GM10266 (cell line): ENCODE results near the gene CACYBP.

ENCODE experiments used
- DNase-seq: peaks from one replicate; pipeline ENCODE4 v3.0.0; 2012; ENCODE audit errors: extremely low spot score
- CTCF ChIP-seq: IDR thresholded peaks from 2 replicates; pipeline ENCODE4 v1.5.1; 2012; ENCODE audit warnings: mild to moderate bottlenecking, low read depth; ENCODE audit not compliant: control insufficient read depth, insufficient read depth; ENCODE audit errors: missing control alignments

Gene CACYBP

GRCh38 chr1:174999936-175000696 lies at the start of gene CACYBP:
Gene CACYBP (plus strand): TSS chr1:174999947. CDS start chr1:175000181, 234 bp downstream.
- peak; percentile 17 for DNase-seq
- no peak for TF ChIP-seq CTCF

GRCh38 chr1:174953285-174954072 lies 46.3 kb upstream of the CACYBP start:
- no peak for TF ChIP-seq CTCF
- peak; percentile 17 for DNase-seq

GRCh38 chr1:174954073-174954460 lies 45.7 kb upstream of the CACYBP start:
- no peak for TF ChIP-seq CTCF
- no peak for DNase-seq

GRCh38 chr1:174954671-174955669 lies 44.8 kb upstream of the CACYBP start:
- TF ChIP-seq CTCF = no peak
- DNase-seq = no peak

- no peak for TF ChIP-seq CTCF
Measured at GRCh38 chr1:174956086-174956485, 43.7 kb upstream of the CACYBP start.

GRCh38 chr1:174956976-174957375 lies 42.8 kb upstream of the CACYBP start:
- TF ChIP-seq CTCF = no peak
- DNase-seq = no peak

More at GRCh38 chr1:174956086-174956485, 43.7 kb upstream of the CACYBP start:
- DNase-seq = no peak
